GF-D8 (cell line): ENCODE measurements around the gene ZC2HC1B.

ENCODE experiments used
- DNase-seq: peaks from one replicate; lab custom pipeline; 2025; lab: John Stamatoyannopoulos, UW

ZC2HC1B gene

DNA sequence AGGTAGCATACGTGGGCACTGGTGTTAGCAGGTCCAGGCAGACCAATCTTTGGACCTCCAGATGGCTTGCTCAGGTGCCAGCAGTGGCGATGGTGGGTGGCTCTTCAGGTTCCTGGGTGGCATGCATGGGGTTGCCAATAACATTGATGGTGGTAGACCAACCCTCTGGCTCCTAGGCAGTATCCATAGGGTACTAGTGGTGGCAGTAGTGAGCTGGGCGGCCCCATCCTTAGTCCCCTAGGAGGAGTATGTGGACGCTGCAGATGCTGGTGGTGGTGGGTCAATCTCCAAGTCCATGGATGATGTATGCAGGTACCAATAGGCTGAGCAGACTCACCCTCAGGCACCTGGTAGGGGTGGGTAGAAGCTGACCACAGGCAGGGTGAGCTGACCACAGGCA is 70.6 kb downstream of the ZC2HC1B start:
- DNase-seq, result no peak

DNA sequence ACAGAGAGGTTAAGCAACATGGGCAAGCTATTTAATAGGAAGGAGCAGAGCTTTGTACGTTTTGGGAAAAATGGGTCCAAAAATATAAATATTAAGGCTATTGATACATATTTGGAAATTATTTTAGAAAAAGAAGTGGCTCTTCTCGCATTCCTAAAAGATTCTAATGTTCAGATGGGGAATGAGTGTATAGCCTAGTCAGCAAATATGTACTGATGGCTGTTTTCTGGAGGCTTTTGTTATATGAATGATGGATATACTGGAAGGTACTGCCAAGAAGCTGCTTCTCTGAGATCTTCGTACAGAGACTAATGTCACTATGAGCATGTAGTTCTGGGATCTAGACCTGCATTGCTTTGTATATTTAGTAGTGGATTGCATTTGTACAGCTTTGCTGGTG is 72.1 kb downstream of the ZC2HC1B start:
- no peak for DNase-seq

- DNase-seq, result no peak
Observed at GRCh38 chr6:143936778-143937667, 72.7 kb downstream of the ZC2HC1B start.

DNA sequence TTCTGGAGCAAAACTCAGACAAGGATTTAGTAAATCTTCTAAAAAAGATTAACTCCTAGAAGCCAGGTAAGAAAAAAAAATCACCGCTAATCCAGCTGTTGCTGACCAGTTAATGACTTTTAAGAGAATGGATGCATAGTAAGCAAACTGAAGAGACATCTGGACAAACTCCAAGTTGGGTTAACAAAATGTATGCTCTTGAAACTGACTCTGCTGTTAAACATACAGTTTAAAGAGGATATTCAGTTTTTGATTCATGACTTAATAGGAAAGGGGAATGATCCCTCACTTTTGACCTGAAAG is 73.3 kb downstream of the ZC2HC1B start:
- no peak for DNase-seq

GRCh38 chr6:143939364-143939763 is 75.1 kb downstream of the ZC2HC1B start:
- no peak for DNase-seq

- DNase-seq, result peak; percentile 31
Observed at GRCh38 chr6:143940011-143940597, 75.8 kb downstream of the ZC2HC1B start.

DNA sequence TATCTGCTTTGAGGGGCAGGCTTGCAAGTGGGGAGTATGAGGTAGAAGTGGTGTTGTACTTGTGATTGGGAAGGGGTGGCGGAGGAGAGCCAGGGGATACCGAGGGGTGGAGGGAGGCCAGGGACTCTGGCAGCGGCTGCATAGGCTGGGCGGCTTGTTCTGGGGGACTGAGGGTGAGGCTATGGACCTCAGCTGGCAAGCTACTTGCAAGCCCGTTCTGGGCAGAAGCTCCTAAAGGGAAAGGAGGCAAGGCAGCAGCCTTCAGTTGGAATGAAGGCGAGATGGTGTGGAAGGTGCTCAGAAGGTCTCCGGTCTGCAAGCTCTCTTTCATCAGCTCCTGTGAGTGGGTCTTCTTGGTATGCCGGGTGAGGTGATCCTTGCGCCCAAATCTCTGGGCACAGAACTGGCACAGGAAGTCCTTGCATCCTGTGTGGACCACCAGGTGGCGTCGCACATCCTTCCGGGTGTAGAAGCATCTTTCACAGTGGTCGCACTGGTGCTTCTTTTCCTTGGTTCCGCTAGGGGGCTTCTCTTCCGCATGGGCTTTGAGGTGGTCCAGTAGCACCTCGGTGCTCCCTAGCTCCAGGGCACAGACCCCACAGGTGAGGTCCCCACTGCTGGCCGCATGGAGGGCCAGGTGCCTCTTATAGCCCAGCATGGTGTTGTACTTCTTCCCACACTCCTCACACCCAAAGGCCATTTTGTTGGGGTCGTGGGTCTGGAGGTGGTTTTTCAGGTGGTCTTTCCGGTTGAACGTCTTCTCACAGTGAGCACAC is 77.8 kb downstream of the ZC2HC1B start:
- no peak for DNase-seq

- no peak for DNase-seq
Observed at GRCh38 chr6:143948208-143948607, 83.9 kb downstream of the ZC2HC1B start.

- DNase-seq, result no peak
Observed at GRCh38 chr6:143949535-143949934, 85.3 kb downstream of the ZC2HC1B start.

- DNase-seq, result no peak
Observed at GRCh38 chr6:143949962-143950361, 85.7 kb downstream of the ZC2HC1B start.

GRCh38 chr6:143950875-143951274 is 86.6 kb downstream of the ZC2HC1B start:
- DNase-seq, result no peak

DNA sequence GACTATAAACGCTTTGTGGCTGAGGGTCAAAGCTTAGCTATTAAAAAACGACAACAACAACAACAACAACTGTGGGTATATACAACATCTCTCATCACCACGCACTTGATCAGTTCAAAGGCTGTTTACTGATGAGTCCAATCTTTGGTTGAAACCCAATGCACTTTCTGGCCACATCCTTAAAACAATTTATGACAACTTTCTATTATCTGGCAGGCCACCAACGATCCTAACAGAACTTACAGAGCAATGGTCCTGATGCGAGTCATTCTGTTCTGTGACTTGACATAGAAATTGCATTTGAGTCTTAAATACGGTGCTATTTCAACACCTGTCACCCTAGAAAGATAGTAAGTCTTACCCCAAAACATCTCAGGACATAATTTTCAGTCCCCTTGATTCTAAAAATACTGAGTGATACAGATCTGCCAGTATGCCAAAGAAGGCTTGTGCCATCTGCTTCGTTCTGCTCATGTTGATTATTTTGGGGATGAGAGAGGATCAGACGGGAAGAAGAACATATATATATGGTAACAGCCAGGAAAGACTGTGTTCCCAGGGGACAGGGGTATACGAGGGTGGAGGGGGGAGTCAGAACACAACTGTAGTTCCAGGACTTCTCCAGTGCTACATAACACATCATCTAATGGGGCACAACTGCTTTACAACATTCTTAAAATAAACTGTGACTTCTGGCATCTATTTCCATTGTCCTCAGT is 87.9 kb downstream of the ZC2HC1B start:
- DNase-seq, result no peak

GRCh38 chr6:143952947-143953701 is 88.8 kb downstream of the ZC2HC1B start:
- no peak for DNase-seq

DNA sequence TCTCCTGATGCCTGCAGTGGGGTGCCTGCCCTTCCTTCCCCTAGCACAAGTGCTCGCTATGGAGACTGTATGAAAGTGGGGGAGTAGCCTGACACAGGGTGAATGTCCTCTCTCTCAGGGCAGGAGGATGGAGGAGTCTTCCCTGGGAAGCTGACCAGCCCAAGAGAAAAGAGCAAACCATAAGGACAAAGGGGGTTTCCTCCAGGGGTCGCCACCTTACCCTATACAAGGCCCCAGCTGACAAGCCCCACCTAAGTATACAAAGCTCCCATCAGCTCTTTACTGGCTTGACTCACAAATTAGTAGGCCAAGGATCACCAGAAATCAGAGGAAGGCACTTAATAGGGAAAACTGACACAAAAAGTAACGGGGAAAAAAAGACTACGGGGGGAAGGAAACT is 89.6 kb downstream of the ZC2HC1B start:
- no peak for DNase-seq

DNA sequence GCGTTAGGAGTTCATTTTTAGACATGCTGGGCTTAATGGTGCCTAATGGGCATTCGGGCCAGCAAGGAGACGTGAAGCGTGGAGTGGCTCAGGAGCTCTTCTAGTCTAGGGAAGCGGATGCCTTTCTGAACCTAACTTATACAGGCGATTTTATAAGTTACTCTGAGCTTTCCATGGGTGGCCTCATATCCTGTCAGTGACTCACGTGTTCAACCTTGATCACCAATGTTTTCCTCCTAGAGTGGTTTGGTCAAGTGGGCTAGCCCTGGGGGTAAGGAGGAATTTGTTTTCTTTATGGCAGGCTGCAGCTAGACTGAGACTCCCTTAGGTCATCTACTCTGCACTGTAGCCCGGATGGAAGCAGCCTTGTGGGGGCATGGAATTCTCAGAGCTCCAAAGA is 91.7 kb downstream of the ZC2HC1B start:
- DNase-seq, result no peak

DNA sequence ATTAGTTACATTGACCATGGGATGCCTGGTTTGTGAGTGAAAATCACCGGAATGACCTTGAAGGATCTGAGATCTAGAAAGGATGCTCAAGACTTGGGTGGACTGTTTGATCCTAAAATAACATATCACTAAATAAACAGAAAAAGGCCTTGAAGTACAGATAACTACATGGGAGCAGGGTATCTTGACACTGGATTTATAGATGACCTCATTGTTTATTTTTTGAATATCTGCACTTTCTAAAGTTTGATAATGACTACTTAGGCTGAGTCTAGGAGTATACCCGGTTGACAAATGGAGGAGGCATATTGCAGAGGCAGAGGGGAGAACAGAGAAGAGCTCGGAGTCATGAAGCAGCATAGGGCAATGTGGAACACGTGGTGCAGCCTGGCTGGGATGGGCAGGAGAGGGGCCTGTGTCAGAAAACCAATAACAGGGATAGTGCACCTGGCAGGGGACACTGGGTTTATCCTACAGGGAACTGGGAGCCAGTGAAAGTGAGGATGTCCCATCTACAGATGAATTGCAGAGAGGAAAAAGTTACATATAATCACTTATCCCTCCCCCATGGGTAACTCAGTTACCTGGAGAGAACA is 93.5 kb downstream of the ZC2HC1B start:
- no peak for DNase-seq

GRCh38 chr6:143958839-143959399 is 94.6 kb downstream of the ZC2HC1B start:
- no peak for DNase-seq

- no peak for DNase-seq
Observed at GRCh38 chr6:143959927-143960326, 95.7 kb downstream of the ZC2HC1B start.

- no peak for DNase-seq
Observed at GRCh38 chr6:143961066-143961465, 96.8 kb downstream of the ZC2HC1B start.

DNA sequence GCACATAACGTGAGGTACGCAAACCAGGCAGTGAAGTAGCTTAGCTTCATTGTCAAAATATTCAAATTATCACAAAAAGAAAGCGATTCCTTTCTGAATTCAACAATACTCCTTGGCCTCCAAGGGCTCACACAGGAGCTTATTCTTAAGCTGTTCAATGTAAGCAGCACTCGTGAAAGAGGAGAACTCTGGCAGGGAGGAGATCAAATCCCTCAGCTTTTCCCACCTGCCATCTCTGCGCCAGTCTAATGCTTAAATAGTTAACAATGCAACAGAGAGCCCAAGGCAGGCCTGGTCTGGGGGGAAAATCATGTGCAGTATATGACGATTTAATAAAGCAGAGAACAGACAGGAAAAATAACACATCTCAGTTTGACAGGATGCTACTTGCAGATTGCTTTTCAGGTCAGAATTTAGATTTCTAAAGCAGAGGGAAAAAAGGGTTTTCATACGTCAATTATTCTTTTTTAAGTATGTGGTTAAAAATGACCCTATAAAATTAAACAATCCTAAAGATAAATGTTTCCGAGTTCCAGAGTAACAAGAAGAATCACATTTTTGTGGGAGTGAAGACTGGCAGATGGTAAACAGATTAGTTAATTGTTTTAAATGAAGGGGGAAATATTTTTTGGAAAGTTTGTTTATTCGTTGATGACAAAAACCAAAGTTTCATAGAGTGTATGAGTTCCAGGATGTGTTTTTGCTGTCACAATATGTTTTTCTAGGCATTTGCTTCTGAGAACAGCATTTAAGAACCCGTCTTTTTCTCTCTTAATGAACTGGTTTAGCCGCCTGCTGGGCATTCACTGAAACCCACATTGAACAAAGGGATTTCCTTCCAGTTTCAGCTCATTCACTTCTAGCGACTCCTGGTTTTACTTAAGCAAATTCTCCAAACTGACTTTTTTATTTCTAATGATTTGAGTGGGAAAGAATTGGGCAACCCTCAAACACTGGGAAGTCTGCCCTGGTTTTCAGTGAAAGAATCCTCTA is 97.9 kb downstream of the ZC2HC1B start:
- no peak for DNase-seq
